Fibroblast of the conjunctiva (primary cell): ENCODE results near the gene CBLN1.

Experiments
- DNase-seq: peaks from one replicate; pipeline ENCODE4 v3.0.0-alpha.2; 2010; ENCODE audit warnings: low read depth

Gene CBLN1

DNA sequence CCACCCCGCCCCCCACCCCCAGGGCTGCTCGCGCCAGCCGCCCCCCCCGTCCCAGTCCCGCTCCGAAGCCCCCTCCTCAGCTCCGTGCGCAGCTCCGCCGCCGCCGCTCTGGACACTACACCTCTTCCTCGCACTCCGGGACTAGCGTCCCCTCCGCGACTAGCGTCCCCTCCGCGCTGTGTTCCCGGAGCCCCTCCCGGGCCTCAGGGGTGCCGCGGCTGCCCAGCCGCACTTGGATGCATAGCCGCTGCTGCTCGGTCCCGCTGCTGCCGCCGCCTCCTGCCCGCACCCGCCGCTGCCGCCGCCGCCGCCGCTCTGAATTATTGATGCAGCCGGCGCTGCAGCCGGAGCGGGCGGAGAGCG lies at the start of gene CBLN1:
Gene CBLN1 (minus strand): TSS at position 359 of the 363 bp plus-strand sequence. CDS start 373 bp downstream, outside the sequence.
- no peak for DNase-seq

DNA sequence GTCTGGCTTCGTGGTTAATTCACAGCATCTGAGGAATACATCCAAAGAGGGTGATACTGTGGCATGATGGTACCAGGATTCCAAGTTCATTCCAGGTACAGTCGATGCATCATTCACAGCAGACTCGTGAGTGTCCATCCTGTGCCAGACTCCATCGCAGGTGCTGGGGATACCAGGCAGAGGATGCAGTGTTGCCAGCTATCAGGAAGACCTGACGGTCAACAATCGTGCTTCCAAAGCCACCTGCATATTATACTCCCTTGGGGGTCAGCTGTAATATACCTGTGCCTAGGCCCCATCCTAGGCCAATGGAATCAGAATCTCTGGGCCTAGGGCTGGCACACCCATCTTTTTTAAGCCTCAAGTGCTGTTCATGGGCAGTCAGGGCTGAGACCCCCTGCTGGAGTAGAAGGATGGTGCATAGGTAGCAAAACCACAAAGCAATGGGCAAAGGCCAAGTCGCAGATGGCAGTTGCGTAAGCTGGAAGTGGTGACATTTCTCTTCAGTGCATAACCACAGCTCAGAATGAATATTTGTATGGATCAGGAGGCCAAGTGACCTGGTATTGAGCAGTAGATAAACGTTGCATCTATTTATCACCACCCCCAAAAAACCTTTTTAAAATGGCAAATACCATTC lies 49.0 kb upstream of the CBLN1 start:
- DNase-seq: no peak

DNA sequence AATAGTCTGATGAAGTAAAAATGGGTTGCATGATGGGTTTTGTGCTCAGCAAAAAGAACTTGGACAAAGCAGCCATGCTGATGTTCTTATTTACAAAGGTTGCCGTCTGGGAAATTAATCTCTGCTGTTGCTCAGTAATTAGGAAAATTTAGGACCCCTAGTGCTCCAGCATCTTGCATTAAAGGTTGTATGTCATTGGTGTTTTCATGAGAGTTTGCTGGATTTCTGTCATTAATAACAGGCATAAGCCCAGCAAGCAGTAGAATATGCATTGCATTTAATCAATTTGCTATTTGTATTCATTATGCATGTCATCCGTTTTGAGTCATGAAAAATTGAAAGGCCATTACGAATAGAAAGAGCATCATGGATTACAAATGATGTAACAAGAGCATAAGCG lies 46.7 kb upstream of the CBLN1 start:
- DNase-seq: no peak

DNA sequence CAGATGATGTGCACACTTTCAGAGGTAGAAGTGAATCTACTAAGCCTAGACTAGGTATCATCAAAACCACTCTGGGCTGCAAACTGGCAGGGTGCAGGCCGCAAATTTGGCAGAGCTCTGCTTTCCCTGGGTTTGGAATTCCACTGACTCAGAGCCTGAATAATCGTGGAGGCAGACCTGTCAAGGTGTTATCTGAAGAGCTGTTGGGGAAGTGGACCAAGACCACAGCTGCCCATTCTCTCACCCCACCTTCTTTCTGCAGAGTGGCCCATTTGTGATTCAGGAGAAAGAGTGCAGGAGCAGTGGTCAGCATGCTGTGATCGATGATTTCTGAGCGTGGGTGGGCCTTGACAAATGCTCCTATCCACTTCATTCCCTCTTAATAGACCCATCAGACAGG lies 45.8 kb upstream of the CBLN1 start:
- DNase-seq: no peak

DNA sequence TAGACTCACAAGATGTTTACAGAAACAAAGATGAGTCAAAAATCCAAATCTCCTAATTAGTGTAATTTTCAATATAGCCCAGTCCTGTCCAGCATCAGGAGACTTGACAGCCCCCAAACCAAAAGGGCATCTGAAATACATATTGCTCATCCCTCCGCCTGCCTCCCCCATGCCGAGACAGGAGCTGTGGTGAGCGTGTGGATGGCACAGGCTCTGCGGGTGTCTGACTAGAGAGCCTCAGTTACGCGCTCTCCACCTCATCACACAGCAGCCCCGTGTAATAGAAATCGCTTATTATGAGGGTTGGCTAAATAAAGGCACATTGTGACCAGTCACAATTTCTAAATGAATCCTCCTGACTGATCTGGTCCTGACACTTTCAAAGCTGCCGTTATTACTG lies 43.1 kb upstream of the CBLN1 start:
- DNase-seq: no peak

DNA sequence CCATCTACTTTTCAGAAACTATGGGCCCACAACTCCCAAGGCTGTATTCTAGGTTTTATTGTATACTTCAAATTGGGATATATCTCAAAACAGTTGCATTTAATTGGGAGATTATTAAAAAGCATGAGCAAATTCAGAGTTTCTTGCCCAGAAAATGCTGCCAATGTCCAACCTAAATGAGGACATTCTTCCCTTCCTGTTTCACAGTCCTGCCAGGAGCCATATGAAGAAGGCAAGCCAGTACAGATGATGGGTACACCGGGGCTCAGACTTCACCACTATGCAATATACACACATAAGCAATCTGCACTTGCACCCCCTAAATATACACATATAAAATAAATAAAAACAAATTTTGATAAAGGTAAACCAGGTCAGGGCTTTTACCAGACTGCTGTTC lies 34.0 kb upstream of the CBLN1 start:
- DNase-seq: no peak

DNA sequence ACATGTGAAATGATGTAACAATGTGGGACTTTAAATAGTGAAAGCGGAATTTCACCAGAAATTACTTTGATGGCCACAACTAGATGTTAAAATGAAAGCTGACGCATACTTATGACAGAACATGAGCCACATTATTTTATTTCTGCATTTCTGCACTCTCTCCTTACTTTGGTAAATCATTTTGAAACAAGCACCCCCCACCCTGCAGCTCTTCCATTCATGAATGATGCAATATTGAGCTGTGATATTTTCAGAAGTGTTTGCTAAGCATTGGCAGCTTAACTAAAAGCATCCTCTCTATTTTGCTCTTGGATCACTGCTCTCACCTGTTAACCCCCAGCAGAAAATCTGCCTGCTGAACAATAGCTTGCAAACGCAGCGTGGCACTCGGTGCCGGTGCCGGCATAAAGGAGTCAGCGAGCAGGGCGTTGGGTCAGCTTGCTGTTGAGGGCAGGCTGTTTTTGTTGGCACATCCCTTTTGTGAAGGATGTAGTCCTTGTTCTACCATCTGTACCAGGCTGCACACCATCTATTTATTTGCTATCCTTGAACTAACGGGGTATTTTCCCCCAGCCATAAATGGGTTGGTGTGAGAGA lies 30.8 kb upstream of the CBLN1 start:
- DNase-seq: no peak

DNA sequence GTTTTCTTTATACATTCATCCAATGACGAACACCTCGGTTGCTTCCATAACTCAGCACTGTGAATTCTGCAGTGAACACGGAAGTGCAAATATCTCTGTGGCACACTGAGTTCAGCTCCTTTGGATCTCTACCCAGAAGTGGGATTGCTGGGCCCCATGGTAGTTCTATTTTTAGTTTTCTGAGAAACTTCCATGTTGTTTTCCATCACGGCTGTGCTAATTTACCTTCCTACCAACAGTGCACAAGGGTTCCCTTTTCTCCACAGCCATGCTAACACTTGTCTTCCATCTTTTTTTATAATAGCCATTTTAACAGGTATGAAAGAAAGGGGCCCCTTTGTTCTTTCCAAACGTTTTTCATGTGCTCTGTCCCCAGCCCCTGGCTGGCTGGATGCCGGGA lies 30.2 kb upstream of the CBLN1 start:
- no peak for DNase-seq

DNA sequence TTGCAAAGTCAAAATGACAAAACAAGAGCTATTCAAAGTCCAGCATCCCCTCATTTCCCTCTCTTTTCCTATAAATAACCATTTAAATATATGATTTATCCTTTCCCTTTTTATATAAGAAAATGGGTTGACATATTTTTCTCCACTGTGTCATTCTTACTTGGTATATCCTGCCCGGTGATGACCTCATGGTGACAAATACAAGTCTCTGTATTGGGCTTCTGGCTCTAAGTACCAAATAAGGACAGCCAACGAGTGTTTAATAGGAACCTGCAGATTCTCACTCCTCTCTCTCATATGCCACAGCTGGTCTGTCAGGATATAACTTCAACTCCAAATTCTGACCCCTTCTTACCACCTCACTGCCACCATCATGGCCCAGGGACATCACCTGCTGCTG lies 25.5 kb upstream of the CBLN1 start:
- DNase-seq: no peak

DNA sequence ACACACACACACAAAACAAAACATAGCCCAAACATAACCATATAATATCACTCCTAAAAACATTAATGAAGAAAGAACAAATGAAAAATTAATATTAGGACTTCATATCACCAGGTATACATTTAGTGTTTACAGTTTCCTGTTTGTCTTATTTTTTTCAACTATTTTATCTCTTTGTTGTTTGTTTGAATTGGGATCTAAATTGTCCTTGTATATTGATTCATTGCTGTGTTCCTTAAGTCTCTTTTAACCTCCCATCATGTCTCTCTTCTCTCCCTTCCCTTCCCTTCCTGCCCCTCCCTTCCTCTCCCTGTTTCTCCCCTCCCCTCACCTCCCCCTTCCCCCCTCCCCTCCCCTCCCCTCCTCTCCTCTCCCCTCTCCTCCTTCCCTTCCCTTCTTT lies 23.8 kb upstream of the CBLN1 start:
- no peak for DNase-seq

DNA sequence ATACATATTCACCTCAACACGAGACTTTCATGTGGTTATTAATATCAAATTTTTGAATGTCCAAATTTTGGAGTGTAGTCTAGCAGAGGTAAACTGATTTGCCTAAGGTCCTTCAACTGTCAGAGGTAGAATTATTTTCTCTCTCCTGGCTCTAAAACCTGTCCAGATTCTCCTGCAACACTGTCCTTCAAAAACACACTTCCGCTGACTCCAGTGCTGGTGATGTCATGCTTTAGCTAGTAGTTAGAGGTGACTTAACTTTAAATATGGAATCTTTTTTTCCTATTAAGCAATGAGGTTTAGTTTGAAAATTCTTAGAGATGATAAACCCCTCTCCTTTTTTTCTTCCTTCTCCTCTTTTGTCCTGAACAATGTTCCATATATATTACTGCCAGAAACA lies 10.8 kb upstream of the CBLN1 start:
- no peak for DNase-seq

DNA sequence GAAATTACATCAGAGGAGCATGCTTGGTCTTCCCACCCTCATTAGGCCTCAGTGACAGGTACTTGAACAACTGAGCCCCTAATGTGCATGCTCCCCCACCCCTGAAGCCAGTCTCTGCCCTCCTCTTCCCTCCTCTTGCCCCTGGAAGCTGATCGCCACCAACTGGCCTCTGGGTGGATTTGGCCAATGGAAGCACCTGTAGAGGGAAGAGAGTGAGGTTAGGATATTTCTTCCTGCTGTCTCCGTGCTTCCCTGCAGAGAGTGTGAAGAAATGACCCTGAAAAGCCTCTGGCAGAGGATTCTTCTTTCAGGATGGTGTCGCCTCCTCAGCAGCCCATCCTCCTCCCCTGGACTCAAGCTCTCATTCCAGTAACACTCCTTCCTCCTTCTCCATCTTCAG lies 5.9 kb upstream of the CBLN1 start:
- DNase-seq: no peak

DNA sequence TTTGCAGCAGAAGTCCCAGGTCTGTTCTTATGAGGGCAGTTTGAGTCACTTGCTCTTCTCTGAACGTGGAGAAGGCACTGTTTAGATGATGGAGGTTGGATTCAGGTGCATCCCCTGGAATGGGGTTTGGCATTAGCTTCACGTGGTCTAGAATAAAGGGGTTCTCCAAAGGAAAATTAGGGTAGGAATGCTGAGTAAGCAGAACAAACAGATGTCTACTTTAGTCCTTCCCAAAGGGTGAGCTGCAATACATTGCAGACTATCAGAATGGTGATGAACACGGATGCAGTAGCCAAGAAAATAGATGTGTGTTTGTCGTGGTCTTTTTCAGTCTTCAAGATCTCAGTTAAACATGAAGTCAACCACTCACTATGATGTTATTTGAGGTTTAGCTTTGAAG lies 3.3 kb upstream of the CBLN1 start:
- DNase-seq: no peak

DNA sequence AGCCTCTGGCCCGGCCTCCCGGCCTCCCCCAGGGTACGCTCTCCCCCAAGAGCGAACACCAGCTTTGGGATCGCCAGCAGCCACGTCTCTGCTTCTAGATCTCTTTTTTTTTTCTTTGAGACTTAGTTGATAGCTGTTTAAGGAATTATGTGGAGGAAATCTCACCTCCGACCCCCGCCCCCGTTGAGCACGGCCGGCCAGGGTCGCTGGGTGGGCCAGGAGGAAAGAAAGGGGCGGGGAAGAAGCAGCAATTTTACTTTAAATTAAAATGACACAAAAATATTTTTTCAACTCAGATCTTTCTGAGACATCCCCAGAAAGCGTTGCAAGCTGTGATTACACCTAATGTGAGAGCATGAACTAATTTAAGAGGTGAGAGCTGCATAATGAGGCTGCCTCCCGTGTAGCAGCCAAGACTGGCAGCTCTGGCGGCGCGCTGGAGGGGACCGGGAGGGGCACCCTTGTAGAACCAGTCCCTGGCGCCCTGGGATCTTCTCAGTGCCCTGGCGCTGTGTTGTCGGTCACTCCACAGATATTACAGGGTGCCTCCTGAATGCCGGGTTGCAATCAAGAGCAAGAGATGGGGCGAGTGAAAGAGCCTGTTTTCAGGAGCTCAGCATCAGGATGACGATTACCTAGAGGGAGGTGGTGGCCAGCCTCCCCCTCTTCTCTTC lies 1.9 kb upstream of the CBLN1 start:
- no peak for DNase-seq

DNA sequence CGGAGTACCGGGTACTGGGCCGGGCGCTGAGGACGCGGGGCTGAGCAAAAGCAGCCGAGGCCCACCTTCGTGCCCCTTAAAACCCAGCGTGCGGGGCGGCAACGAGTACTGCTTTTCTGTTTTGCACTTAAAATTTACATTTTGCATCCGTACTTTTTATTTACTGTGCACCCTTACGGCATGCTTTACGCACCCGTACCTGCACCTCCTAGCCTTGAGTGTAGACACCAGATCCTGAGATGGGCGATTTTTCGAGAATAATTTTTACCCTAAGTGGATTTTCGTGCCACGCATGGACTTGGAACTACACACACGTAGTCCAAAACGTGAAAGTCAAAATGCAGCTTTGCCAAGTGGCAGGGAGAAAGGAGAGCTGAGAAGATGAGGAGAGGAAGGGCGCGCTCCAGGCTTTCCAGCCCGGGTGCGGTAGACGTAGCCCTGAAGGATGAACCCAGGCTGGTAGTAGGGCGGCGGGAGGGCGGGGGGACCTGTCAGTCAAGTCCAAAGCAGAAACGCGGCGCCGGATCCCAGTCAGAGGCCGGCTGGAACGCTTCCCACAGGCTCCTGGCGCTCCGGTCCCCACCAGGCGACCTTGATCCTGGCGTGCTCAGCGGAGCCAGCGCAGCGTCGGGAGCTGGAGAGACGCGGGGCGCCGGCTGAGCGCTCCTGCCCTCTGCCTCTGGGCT lies 1.2 kb upstream of the CBLN1 start:
- no peak for DNase-seq

DNA sequence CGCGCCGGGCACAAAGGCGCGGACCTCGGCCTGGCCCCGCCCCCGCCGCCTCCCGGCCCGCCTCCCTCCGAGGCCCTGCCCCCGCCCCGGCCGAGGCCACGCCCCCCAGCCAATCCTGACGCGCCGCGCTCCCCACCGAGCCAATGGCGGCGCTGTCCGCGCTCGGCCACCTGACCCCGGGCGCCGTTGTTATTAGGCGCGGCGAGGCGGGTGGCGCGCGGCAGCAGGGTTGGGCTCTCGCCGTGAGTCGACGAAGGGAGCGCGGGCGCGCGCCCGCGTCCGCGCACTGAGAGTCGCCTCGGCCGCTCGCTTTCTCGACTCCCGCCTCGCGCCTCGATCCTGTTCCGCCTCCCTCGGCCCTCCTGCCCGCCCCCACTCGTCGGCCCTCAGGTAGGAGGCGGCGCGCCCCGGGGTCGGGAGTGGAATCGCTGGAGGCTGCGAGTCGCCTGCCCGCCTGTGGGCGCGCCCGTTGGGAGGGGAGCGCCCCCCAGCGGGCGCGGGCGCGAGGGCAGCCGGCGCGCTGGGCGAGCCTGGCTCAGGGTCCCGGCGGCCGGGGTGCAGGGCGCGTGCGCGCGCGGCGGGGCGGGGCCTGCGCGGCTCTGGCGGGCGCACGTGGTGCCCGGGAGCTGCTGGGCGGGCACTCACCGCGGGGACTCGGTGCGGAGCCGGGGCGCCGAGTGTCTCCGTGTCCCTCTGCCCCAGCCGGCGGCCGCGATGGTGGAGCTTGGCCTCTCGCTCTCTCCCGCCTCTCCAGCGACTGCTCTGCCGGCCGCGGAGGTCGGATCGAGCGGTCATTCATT lies 405 bp upstream of the CBLN1 start:
- peak; percentile 17 for DNase-seq

DNA sequence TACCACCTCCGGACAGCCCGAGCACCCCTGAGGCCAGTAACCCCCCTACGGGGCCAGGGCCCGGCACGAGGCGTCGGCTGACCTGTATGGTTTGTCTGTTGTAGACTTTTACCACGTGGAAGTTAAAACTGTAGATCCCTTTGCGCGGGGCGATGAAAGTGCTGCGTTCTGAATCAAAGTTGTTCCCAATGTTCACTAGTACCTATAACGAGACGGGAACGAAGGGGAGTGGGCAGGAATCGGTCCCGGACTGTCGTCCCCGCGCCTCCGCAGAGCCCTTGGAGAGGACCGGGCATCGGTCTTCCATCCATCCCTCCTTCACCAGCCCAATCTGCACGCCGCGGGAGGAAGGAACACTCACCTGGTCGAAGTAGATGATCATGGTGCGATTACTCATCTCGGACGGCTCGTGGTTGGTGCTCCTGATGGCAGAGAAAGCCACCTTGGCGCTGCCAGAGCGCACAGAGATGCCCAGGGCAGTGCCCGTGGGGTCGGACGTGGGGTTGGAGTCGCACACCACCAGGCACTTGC lies 732 bp downstream of the CBLN1 start:
- no peak for DNase-seq

DNA sequence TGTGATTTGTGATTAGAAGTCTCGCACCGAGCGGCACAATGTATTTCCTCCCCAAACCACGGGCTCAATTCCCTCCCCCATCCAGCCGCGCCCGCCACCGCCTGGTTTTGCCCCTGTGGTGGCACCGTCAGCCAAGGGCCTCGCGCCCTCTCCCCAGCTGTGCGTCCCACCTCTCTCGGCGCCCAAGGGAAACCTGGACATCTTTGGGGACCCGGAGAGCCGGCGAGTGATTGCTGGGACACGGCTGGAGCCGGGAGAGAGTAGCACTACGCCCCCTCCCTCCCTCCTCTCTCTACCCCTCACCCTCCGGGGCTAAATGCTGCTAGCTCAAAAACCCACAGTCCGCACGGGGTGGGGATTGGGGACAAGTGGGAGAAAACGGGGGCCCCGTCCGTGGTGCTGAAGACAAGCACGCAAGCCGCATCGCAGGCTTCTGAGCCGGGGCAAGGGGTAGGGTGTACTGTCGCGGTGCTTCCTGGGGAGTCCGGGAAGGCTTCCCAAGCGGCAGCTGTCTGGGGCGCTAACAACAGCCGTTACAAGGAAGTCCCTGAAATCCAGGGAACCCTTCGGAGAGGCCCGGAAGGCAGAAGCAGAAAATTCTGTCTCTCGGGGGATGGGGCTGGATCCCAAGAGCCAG lies 1.4 kb downstream of the CBLN1 start:
- no peak for DNase-seq

DNA sequence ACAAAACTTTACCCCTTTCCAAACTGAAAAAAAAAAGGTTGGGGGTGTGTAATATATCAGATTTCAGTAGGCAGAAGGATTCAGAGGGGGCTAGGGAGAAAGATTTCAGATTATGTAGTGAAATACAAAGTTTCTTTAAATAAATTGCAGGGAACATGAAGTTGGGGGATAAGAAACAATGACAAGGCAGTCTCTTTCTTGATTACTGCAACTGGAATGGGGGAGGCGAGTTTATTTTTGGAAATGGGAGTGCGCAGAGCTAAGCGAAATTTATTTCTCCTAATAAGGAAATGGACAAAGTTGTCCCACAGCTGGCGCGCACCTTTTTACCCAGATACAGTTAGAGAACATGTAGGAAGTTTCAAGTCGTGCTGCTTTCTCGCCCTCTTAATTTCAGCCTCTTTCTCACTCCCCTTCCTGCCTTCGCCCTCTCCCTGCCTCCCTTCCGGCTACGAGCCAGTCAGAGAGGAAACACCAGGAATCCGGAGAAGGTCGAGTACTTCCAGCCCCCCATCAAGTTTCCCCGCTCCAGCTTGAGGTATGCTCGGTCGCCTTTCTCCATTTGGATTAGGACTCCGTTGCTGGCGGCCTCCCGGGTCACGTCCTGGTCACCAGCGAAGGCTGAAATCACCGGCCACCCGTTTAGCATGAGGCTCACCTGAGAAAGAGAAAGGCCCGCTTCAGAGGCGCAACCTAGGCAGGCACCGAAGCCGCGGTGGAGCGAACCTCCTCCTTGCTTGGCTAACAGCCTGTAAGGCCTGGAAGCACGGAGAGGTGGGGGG lies 2.5 kb downstream of the CBLN1 start:
- no peak for DNase-seq

DNA sequence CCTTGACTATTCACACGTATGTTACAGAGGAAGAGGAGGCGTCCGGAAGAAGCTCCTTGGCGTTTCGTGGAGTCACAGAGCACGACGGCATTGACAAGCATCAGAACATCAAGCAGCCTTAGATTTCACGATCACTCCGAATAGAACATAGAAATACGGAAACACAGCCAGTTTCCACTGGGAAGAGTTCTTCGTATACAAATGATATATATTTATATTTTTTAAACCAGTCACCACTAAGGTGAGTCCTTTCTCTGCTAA lies 3.1 kb downstream of the CBLN1 start:
- no peak for DNase-seq
